ENCODE data around the gene CCDC191.
A peak's percentile ranks its signal among the peaks of the same experiment; 100 is the strongest.

Gene CCDC191

DNA sequence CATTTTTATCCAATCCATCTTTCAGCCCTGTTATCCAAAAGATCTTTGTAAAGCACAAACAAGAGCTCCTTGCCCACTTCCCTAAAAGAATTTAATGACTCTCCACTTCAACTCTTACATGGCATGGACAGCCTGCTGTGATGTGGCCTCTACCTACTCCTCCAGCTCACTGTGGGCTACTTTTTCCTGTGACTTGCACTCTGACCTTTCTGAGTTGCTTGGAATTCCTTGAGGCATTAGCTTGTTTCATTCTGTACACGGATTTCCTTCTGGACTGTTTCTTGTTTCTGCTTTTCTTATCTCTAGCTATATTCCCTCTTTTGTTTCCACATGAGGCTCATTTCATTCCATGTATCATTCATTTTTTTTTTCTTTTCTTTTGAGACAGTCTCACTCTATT lies 15.5 kb upstream of the CCDC191 start:
- Histone ChIP-seq H3K4me3 (ENCODE audit: low read length) (no peak overlapping the region), H3K36me3 (ENCODE audit: control insufficient read depth, insufficient read depth, low read length) (peaks cover 6% of the 10 kb centered on the region), H4K5ac (ENCODE audit: low read length) (no peak overlapping the region), H3K4ac (ENCODE audit: low read depth, low read length) (no peak overlapping the region), H3K27me3 (ENCODE audit: insufficient read depth, low read length, poor library complexity) (no peaks in the 10 kb centered on the region), H3K23ac (ENCODE audit: low read length) (no peak overlapping the region), H2AK5ac (ENCODE audit: low read length) (no peak overlapping the region), H3K56ac (ENCODE audit: low read length) (no peak overlapping the region), H3K18ac (ENCODE audit: low read length) (no peak overlapping the region), H2BK15ac (replicated peaks; ENCODE audit: low read depth) (no peak overlapping the region), H3K4me2 (ENCODE audit: low read length) (no peak overlapping the region), H2BK120ac (ENCODE audit: low read depth, low read length) (no peak overlapping the region), H3K79me2 (ENCODE audit: control insufficient read depth, insufficient read depth, low read length) (no peaks in the 10 kb centered on the region), H3K27ac (ENCODE audit: low read depth, low read length) (no peak overlapping the region), H3K79me1 (ENCODE audit: low read length) (peaks cover 3% of the 10 kb centered on the region), H4K8ac (ENCODE audit: low read depth, low read length) (no peak overlapping the region), H3K4me1 (ENCODE audit: control insufficient read depth, low read depth, low read length) (no peaks in the 10 kb centered on the region), H2BK5ac (ENCODE audit: low read length) (no peak overlapping the region), H3K9ac (ENCODE audit: low read length) (no peak overlapping the region)
- WGBS (ENCODE audit: extremely low coverage, insufficient coverage, low lambda C conversion rate), result no CpG with 5 or more reads among the region's 1 CpG
- no peak for DNase-seq

DNA sequence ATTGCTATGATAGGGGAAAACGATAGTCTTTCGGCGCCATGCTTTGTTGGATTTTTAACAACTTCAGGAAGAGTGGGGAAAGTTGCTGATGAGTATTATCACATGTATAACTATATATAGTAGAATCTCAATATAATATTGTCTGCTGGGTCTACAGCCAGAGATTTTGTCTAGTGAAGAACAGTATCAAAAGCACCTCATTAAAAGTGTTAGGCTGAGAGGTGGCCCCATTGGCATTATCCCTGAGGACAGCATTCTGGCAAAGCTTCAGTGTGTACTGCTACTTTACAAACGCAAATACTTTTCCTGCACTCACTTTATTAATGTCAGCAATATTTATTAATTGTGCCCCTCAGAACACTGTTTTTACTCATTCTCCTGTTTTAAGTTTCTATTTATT lies 12.0 kb upstream of the CCDC191 start:
- Histone ChIP-seq H3K36me3 (ENCODE audit: control insufficient read depth, insufficient read depth, low read length) (peaks cover 4% of the 10 kb centered on the region), H4K8ac (ENCODE audit: low read depth, low read length) (no peak overlapping the region), H3K4me1 (ENCODE audit: control insufficient read depth, low read depth, low read length) (no peaks in the 10 kb centered on the region), H2BK120ac (ENCODE audit: low read depth, low read length) (no peak overlapping the region), H3K4me2 (ENCODE audit: low read length) (no peak overlapping the region), H3K23ac (ENCODE audit: low read length) (no peak overlapping the region), H3K4ac (ENCODE audit: low read depth, low read length) (no peak overlapping the region), H3K56ac (ENCODE audit: low read length) (no peak overlapping the region), H4K5ac (ENCODE audit: low read length) (no peak overlapping the region), H3K4me3 (ENCODE audit: low read length) (no peak overlapping the region), H3K18ac (ENCODE audit: low read length) (no peak overlapping the region), H3K79me1 (ENCODE audit: low read length) (peaks cover 5% of the 10 kb centered on the region), H2AK5ac (ENCODE audit: low read length) (no peak overlapping the region), H3K27me3 (ENCODE audit: insufficient read depth, low read length, poor library complexity) (no peaks in the 10 kb centered on the region), H3K9ac (ENCODE audit: low read length) (no peak overlapping the region), H3K79me2 (ENCODE audit: control insufficient read depth, insufficient read depth, low read length) (peaks cover 11% of the 10 kb centered on the region), H2BK5ac (ENCODE audit: low read length) (no peak overlapping the region), H2BK15ac (replicated peaks; ENCODE audit: low read depth) (no peak overlapping the region), H3K27ac (ENCODE audit: low read depth, low read length) (no peak overlapping the region)
- no peak for DNase-seq
- WGBS (ENCODE audit: extremely low coverage, insufficient coverage, low lambda C conversion rate), result no CpG with 5 or more reads among the region's 4 CpGs

DNA sequence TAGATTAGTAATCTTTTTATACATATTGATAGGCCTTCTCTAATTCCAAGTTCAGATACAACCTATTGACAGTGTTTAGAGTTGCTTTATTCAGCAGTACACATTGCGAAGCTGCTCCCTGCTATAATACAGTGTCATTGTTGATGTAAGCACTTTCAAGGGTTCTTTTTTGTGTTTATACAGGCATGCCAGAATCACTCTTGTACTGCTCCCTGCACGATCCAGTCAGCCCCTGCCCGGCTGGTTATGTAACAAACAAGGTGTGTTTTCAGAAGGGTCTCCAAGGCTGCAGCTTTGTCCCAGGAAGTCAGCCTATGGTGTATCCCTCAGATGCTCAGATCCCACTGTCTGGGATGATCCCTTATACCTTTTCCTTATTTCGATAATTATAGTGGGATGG lies 11.5 kb upstream of the CCDC191 start:
- Histone ChIP-seq H4K5ac (ENCODE audit: low read length) (no peak overlapping the region), H3K27me3 (ENCODE audit: insufficient read depth, low read length, poor library complexity) (no peaks in the 10 kb centered on the region), H2AK5ac (ENCODE audit: low read length) (no peak overlapping the region), H3K23ac (ENCODE audit: low read length) (no peak overlapping the region), H3K79me2 (ENCODE audit: control insufficient read depth, insufficient read depth, low read length) (peaks cover 13% of the 10 kb centered on the region), H3K36me3 (ENCODE audit: control insufficient read depth, insufficient read depth, low read length) (peaks cover 4% of the 10 kb centered on the region), H2BK5ac (ENCODE audit: low read length) (no peak overlapping the region), H3K27ac (ENCODE audit: low read depth, low read length) (no peak overlapping the region), H3K4me3 (ENCODE audit: low read length) (no peak overlapping the region), H3K4ac (ENCODE audit: low read depth, low read length) (no peak overlapping the region), H3K56ac (ENCODE audit: low read length) (no peak overlapping the region), H4K8ac (ENCODE audit: low read depth, low read length) (no peak overlapping the region), H3K4me2 (ENCODE audit: low read length) (no peak overlapping the region), H3K9ac (ENCODE audit: low read length) (no peak overlapping the region), H3K18ac (ENCODE audit: low read length) (no peak overlapping the region), H2BK120ac (ENCODE audit: low read depth, low read length) (no peak overlapping the region), H3K79me1 (ENCODE audit: low read length) (peaks cover 5% of the 10 kb centered on the region), H3K4me1 (ENCODE audit: control insufficient read depth, low read depth, low read length) (no peaks in the 10 kb centered on the region), H2BK15ac (replicated peaks; ENCODE audit: low read depth) (no peak overlapping the region)
- no CpG with 5 or more reads among the region's 4 CpGs for WGBS (ENCODE audit: extremely low coverage, insufficient coverage, low lambda C conversion rate)
- DNase-seq, result no peak

DNA sequence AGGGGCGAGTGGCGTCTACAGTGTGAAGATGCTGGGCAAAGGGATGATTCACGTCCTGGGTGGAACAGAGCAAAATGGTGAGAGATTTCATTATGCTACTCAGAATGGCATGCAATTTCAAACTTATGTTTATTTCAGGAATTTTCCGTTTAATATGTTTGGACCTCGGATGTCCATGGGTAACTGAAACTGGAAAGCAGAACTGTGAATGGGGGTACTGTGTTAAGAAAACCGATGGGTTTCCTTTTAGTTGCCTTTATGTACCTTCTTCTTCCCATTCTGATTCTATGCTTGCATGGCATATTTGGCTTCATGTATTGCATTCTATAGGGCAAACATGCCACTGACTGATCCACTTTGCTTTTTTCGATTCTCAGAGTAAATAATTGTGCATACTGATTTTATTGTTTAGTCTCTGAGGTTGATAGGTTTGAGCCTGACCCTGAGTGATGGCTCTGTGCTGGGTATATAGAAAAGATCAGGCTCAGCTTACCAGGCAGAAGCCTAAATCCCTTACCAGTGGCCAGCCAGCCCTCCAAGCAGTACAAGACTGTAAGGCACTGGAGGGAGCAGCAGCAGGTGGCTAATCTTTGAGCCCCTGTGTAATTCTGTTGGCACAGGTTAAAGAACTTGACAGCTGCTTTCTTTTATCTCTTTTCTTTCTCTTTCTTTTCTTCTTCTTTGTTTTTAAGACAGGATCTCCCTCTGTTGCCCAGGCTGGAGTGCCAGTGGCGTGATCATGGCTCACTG lies 4.8 kb upstream of the CCDC191 start:
- Histone ChIP-seq H3K23ac (ENCODE audit: low read length) (no peak overlapping the region), H3K79me2 (ENCODE audit: control insufficient read depth, insufficient read depth, low read length) (peaks cover 54% of the 10 kb centered on the region), H2BK120ac (ENCODE audit: low read depth, low read length) (no peak overlapping the region), H3K18ac (ENCODE audit: low read length) (no peak overlapping the region), H3K9ac (ENCODE audit: low read length) (no peak overlapping the region), H4K8ac (ENCODE audit: low read depth, low read length) (peak overlapping the region; percentile 39), H3K56ac (ENCODE audit: low read length) (no peak overlapping the region), H3K79me1 (ENCODE audit: low read length) (peaks cover 2% of the 10 kb centered on the region), H4K5ac (ENCODE audit: low read length) (no peak overlapping the region), H2BK15ac (replicated peaks; ENCODE audit: low read depth) (no peak overlapping the region), H2BK5ac (ENCODE audit: low read length) (no peak overlapping the region), H3K36me3 (ENCODE audit: control insufficient read depth, insufficient read depth, low read length) (no peaks in the 10 kb centered on the region), H3K4ac (ENCODE audit: low read depth, low read length) (no peak overlapping the region), H3K27ac (ENCODE audit: low read depth, low read length) (no peak overlapping the region), H3K4me1 (ENCODE audit: control insufficient read depth, low read depth, low read length) (no peaks in the 10 kb centered on the region), H3K4me2 (ENCODE audit: low read length) (no peak overlapping the region), H2AK5ac (ENCODE audit: low read length) (no peak overlapping the region), H3K4me3 (ENCODE audit: low read length) (no peak overlapping the region), H3K27me3 (ENCODE audit: insufficient read depth, low read length, poor library complexity) (no peaks in the 10 kb centered on the region)
- WGBS (ENCODE audit: extremely low coverage, insufficient coverage, low lambda C conversion rate), result no CpG with 5 or more reads among the region's 8 CpGs
- no peak for DNase-seq

DNA sequence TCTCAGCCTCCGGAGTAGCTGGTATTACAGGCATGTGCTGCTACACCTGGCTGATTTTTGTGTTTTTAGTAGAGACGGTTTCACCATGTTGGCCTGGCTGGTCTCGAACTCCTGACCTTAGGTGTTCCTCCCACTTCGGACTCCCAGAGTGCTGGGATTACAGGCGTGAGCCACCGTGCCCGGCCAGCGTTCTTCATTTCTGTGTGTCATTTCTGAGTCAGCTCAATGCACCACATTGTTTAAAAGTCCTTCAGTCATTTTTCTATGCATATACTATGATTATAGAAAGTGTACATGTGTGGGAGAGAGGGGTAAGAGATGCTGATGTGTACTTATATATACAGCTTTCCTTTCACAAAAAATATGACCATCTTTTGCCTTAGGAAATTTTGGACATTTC lies 2.3 kb upstream of the CCDC191 start:
- Histone ChIP-seq H2BK15ac (replicated peaks; ENCODE audit: low read depth) (no peak overlapping the region), H4K5ac (ENCODE audit: low read length) (no peak overlapping the region), H3K27ac (ENCODE audit: low read depth, low read length) (no peak overlapping the region), H3K79me2 (ENCODE audit: control insufficient read depth, insufficient read depth, low read length) (peaks cover 47% of the 10 kb centered on the region), H3K18ac (ENCODE audit: low read length) (no peak overlapping the region), H2BK5ac (ENCODE audit: low read length) (no peak overlapping the region), H3K56ac (ENCODE audit: low read length) (no peak overlapping the region), H3K4me2 (ENCODE audit: low read length) (no peak overlapping the region), H3K4ac (ENCODE audit: low read depth, low read length) (no peak overlapping the region), H3K4me3 (ENCODE audit: low read length) (no peak overlapping the region), H3K23ac (ENCODE audit: low read length) (no peak overlapping the region), H2BK120ac (ENCODE audit: low read depth, low read length) (no peak overlapping the region), H3K4me1 (ENCODE audit: control insufficient read depth, low read depth, low read length) (no peaks in the 10 kb centered on the region), H3K9ac (ENCODE audit: low read length) (no peak overlapping the region), H3K36me3 (ENCODE audit: control insufficient read depth, insufficient read depth, low read length) (no peaks in the 10 kb centered on the region), H4K8ac (ENCODE audit: low read depth, low read length) (no peak overlapping the region), H3K79me1 (ENCODE audit: low read length) (no peaks in the 10 kb centered on the region), H3K27me3 (ENCODE audit: insufficient read depth, low read length, poor library complexity) (no peaks in the 10 kb centered on the region), H2AK5ac (ENCODE audit: low read length) (no peak overlapping the region)
- WGBS (ENCODE audit: extremely low coverage, insufficient coverage, low lambda C conversion rate), result no CpG with 5 or more reads among the region's 8 CpGs
- no peak for DNase-seq

DNA sequence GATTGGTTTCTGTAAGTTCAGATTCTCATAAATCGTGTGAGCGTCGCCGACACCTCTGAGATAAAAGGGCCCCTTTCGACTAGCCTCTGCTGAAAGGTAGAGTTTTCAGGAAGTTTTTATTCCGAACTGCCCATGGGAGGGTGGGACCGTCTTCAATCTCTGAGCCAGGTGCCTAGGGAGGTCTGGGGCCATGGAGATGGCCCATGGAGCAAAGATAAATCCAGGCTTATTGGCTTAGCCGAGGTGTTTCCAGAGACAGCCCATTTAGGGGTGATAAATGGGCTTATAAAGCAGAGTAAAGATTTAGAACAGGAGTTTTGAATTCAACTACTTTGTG lies 653 bp upstream of the CCDC191 start:
- Histone ChIP-seq H3K4me1 (ENCODE audit: control insufficient read depth, low read depth, low read length) (no peaks in the 10 kb centered on the region), H2BK5ac (ENCODE audit: low read length) (no peak overlapping the region), H3K79me2 (ENCODE audit: control insufficient read depth, insufficient read depth, low read length) (peaks cover 41% of the 10 kb centered on the region), H2BK120ac (ENCODE audit: low read depth, low read length) (no peak overlapping the region), H2BK15ac (replicated peaks; ENCODE audit: low read depth) (no peak overlapping the region), H4K8ac (ENCODE audit: low read depth, low read length) (no peak overlapping the region), H3K23ac (ENCODE audit: low read length) (no peak overlapping the region), H3K4me3 (ENCODE audit: low read length) (peak overlapping the region; percentile 56), H4K5ac (ENCODE audit: low read length) (no peak overlapping the region), H3K56ac (ENCODE audit: low read length) (peak overlapping the region; percentile 89), H3K4ac (ENCODE audit: low read depth, low read length) (no peak overlapping the region), H3K27ac (ENCODE audit: low read depth, low read length) (no peak overlapping the region), H3K36me3 (ENCODE audit: control insufficient read depth, insufficient read depth, low read length) (no peaks in the 10 kb centered on the region), H3K9ac (ENCODE audit: low read length) (peak overlapping the region; percentile 66), H3K4me2 (ENCODE audit: low read length) (peak overlapping the region; percentile 26), H3K18ac (ENCODE audit: low read length) (no peak overlapping the region), H3K27me3 (ENCODE audit: insufficient read depth, low read length, poor library complexity) (no peaks in the 10 kb centered on the region), H2AK5ac (ENCODE audit: low read length) (no peak overlapping the region), H3K79me1 (ENCODE audit: low read length) (no peaks in the 10 kb centered on the region)
- WGBS (ENCODE audit: extremely low coverage, insufficient coverage, low lambda C conversion rate), result no CpG with 5 or more reads among the region's 8 CpGs
- DNase-seq, result no peak
